GM12874 (cell line): Measurements from ENCODE around the gene SOCS4.

Experiments used
- TF ChIP-seq, protein P1 (sequence below): IDR thresholded peaks from 2 replicates; pipeline ENCODE4 v1.5.1; 2011; ENCODE audit warnings: low read depth, mild to moderate bottlenecking, control low read depth, low read length, moderate library complexity; ENCODE audit not compliant: insufficient read depth

The SOCS4 gene

GRCh38 chr14:55053018-55053417, 26.0 kb downstream of the SOCS4 start:
- TF ChIP-seq, protein P1, sequence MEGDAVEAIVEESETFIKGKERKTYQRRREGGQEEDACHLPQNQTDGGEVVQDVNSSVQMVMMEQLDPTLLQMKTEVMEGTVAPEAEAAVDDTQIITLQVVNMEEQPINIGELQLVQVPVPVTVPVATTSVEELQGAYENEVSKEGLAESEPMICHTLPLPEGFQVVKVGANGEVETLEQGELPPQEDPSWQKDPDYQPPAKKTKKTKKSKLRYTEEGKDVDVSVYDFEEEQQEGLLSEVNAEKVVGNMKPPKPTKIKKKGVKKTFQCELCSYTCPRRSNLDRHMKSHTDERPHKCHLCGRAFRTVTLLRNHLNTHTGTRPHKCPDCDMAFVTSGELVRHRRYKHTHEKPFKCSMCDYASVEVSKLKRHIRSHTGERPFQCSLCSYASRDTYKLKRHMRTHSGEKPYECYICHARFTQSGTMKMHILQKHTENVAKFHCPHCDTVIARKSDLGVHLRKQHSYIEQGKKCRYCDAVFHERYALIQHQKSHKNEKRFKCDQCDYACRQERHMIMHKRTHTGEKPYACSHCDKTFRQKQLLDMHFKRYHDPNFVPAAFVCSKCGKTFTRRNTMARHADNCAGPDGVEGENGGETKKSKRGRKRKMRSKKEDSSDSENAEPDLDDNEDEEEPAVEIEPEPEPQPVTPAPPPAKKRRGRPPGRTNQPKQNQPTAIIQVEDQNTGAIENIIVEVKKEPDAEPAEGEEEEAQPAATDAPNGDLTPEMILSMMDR = no peak

DNA sequence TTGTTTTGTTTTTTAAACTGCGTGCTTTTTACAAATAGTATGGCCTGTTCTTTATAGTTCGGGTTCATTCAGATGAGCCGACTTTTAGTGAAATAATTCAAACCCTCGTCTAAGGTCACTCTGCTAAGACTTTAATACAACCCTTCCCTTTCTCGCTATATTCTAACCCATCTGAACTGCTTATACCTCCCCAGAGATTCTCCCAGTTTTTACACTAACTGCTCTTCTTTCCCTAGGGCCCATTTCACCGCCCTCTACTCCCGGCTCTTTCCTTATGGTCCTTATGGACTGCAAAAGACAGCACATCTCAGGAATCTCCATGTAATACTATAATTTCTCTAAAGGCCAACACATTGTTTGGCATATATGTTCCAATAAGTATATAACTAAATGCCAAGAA, 26.5 kb downstream of the SOCS4 start:
- TF ChIP-seq, protein P1 = no peak

GRCh38 chr14:55054098-55054497, 27.1 kb downstream of the SOCS4 start:
- TF ChIP-seq, protein P1 = no peak

DNA sequence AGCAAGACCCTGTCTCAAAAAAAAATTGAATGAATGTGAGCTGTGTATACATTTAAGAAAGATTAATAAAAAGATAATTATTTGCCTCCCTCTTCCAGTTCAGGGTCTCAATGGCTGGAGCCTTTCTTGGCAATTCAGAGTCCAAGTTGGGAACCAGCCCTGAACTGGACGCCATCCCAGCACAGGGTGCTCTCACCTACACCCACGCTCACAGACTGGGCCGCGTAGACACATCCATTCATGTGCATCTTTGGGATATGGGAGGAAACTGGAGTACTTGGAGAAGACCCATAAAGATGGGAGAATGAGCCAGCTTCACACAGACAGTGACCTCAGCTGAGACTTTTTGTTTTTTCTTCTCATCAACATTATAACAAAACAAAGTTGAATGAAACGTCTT, 30.9 kb downstream of the SOCS4 start:
- TF ChIP-seq, protein P1 = no peak

DNA sequence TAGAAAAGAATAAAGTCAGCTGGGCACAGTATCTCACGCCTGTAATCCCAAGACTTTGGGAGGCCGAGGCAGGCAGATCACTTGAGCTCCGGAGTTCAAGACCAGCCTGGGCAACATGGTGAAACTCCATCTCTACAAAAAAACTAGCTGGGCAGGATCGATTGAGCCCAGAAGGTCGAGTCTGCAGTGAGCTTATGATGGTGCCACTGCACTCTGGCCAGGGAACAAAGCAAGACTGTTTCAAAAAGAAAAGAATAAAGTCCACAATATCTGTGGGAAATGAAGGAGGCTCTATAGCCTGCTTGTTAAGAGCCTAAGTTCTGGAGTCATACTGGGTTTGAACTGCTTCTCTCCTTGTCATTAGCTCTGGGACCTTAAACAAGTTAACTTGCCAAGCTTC, 32.3 kb downstream of the SOCS4 start:
- TF ChIP-seq, protein P1 = no peak

DNA sequence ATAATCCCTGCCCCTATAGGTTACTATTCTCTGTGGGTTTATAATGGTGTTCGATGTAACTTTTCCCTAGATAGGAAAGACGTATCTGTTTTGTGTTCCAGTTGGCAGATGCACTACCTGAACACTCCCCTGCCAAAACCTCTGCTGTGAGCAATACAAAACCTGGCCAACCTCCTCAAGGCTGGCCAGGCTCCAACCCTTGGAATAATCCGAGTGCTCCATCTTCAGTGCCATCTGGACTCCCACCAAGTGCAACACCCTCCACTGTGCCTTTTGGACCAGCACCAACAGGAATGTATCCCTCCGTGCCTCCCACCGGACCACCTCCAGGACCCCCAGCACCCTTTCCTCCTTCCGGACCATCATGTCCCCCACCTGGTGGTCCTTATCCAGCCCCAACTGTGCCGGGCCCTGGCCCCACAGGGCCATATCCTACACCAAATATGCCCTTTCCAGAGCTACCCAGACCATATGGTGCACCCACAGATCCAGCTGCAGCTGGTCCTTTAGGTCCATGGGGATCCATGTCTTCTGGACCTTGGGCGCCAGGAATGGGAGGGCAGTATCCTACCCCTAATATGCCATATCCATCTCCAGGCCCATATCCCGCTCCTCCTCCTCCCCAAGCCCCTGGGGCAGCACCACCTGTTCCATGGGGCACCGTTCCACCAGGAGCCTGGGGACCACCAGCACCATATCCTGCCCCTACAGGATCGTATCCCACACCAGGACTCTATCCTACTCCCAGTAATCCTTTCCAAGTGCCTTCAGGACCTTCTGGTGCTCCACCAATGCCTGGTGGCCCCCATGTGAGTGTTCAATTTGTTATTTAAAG, 35.7 kb downstream of the SOCS4 start:
- TF ChIP-seq, protein P1 = no peak

DNA sequence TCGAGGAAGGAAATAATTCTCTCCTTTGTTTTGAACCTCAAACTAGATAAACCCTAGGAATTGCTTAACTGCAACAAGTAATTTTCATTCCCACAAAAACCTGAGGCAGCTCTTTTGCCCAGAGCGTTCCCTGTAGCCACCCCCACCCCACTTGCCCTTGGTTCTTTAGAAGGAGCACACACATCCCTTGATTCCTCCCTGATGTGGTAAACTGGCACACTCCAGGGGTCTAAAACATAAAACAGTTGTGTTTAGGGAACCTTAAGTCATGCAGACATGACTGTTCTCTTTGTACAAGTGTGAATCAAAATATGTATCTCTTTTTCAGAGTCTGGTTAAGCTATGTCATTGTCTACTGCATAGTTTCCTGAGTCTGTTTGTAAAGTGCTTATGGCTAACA, 38.4 kb downstream of the SOCS4 start:
- TF ChIP-seq, protein P1 = no peak
